Measurements from ENCODE around the gene FAM161B. TPM values are rescaled to one million over a fixed set of nuclear protein-coding genes. Genes with fewer than 3 reads are reported as not detected.
A peak's percentile ranks its signal among the peaks of the same experiment; 100 is the strongest.

FAM161B gene
- total and polyA plus RNA-seq, 9 donors, result 8.3 to 21.4 (median 13.7) TPM

DNA sequence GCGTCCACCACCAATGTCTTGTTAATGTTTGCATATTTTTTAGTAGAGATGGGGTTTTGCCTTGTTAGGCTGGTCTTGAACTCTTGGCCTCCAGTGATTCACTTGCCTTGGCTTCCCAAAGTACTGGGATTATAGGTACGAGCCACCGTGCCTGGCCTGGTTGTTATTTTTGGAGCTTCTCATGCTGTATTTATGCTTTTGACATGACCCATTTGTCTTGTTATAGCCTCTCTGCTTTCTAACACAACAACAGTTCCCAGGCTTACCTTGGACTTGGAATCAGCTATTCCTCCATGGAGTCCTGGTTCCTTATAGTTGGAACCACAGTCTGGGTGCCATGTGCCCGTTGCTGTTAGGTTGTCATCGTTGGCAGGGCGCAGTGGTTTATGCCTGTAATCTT lies 33.6 kb downstream of the FAM161B start:
- H3K4me3 ChIP-seq, result no peak overlapping the region
- H3K36me3 ChIP-seq, result no peaks in the 10 kb centered on the region
- no peak overlapping the region for H3K27ac ChIP-seq
- no peaks in the 10 kb centered on the region for H3K27me3 ChIP-seq
- intact Hi-C loops (cut with DNase I), result no loop called here
- DNase-seq, result no peak
- 63 to 67% (median 66%) methylated on average over 6 of the region's 6 CpGs for WGBS, 3 donors
- H3K9me3 ChIP-seq, result no peaks in the 10 kb centered on the region
- no peaks in the 10 kb centered on the region for H3K4me1 ChIP-seq (ENCODE audit: insufficient read depth)
- TF ChIP-seq EP300 (IDR thresholded peaks at IDR 0.05), result no peak
- TF ChIP-seq POLR2A (IDR thresholded peaks at IDR 0.05), result no peak
- TF ChIP-seq CTCF (IDR thresholded peaks at IDR 0.05), result no peak

- no peak for DNase-seq
- no peaks in the 10 kb centered on the region for H3K36me3 ChIP-seq
Measured at GRCh38 chr14:73913256-73913655, 36.6 kb downstream of the FAM161B start.

GRCh38 chr14:73909681-73910080 lies 40.2 kb downstream of the FAM161B start:
- Histone ChIP-seq H3K9me3 (no peaks in the 10 kb centered on the region), H3K4me1 (ENCODE audit: insufficient read depth) (peaks cover 3% of the 10 kb centered on the region), H3K27me3 (no peaks in the 10 kb centered on the region), H3K4me3 (no peak overlapping the region), H3K36me3 (no peaks in the 10 kb centered on the region), H3K27ac (peak overlapping the region in 1 of 2 donors; percentile 50)
- peak in 1 of 5 donors; percentile 41 for DNase-seq
- intact Hi-C loops (cut with DNase I), result loop anchor here in 1 of 4 donors (5.0 kb wide), 1 partner anchor 1813 kb away; no protein-coding TSS in a partner anchor
- TF ChIP-seq CTCF (IDR thresholded peaks at IDR 0.05) (no peak), EP300 (IDR thresholded peaks at IDR 0.05) (no peak), POLR2A (IDR thresholded peaks at IDR 0.05) (no peak)
- 14 to 42% (median 21%) methylated on average over 1 of the region's 1 CpG for WGBS, 3 donors

More at GRCh38 chr14:73913256-73913655, 36.6 kb downstream of the FAM161B start:
- H3K4me3 ChIP-seq, result no peak overlapping the region
- no peaks in the 10 kb centered on the region for H3K27me3 ChIP-seq
- no peaks in the 10 kb centered on the region for H3K9me3 ChIP-seq
- peaks cover 3% of the 10 kb centered on the region for H3K4me1 ChIP-seq (ENCODE audit: insufficient read depth)
- intact Hi-C loops (cut with DNase I), result no loop called here
- no peak for TF ChIP-seq EP300 (IDR thresholded peaks at IDR 0.05)
- TF ChIP-seq POLR2A (IDR thresholded peaks at IDR 0.05), result no peak
- TF ChIP-seq CTCF (IDR thresholded peaks at IDR 0.05), result no peak
- WGBS, 3 donors, result 7 to 19% (median 8%) methylated on average over 3 of the region's 3 CpGs
- peak overlapping the region in 1 of 2 donors; percentile 23 for H3K27ac ChIP-seq

DNA sequence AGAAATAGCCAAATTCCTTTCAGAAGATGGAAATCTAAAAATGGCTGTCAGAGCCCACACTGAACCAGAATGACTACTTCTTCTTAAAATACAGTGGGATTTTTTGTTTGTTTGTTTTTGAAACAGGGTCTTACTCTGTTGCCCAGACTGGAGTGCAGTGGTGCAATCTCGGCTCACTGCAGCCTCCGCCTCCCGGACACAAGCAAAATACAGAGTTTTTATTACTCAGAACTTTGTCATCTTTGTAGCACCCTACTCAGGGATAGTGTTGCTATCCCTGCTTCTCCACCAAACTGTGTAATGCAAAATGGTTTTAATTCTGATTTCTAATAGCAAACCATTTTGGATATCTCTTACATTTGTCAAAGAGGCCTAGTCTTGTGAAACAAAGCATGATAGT lies 46.9 kb downstream of the FAM161B start:
- no peaks in the 10 kb centered on the region for H3K36me3 ChIP-seq

More for the DNA sequence above, 46.9 kb downstream of the FAM161B start:
- H3K27ac ChIP-seq, result no peak overlapping the region
- H3K4me1 ChIP-seq (ENCODE audit: insufficient read depth), result no peaks in the 10 kb centered on the region
- intact Hi-C loops (cut with DNase I), result no loop called here
- TF ChIP-seq EP300 (IDR thresholded peaks at IDR 0.05) (no peak), CTCF (IDR thresholded peaks at IDR 0.05) (no peak), POLR2A (IDR thresholded peaks at IDR 0.05) (no peak)
- no peaks in the 10 kb centered on the region for H3K9me3 ChIP-seq
- 67 to 90% (median 70%) methylated on average over 3 of the region's 3 CpGs for WGBS, 3 donors
- no peaks in the 10 kb centered on the region for H3K27me3 ChIP-seq
- no peak for DNase-seq
- H3K4me3 ChIP-seq, result no peak overlapping the region
